GM21717 (cell line): ENCODE measurements around the gene ERN1.

Experiments used
- ATAC-seq: cut with Tn5 transposase; IDR thresholded peaks from one replicate; pipeline ENCODE4 v1.9.1; 2021; ENCODE audit warnings: mild to moderate bottlenecking, moderate library complexity; ENCODE audit not compliant: unreplicated experiment

The ERN1 gene

GRCh38 chr17:64087252-64088005, 42.5 kb downstream of the ERN1 start:
- ATAC-seq: no peak

DNA sequence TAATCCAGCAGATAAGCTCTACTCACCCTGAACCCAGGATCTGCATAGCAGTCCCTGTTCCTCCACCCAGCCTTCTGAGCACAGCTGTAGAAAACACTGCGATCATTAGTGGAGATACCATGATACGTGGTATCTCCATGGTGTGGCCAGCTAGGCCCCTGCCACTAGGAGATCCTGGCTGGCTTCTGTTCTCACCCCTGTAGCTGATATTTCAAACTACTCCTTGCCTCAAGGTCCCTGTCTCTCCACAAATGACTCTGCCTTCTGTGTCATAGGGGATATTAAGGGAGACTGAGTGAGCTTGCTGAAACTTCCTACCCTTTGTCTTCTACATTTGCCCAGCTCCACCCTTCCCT, 44.3 kb downstream of the ERN1 start:
- ATAC-seq: no peak

DNA sequence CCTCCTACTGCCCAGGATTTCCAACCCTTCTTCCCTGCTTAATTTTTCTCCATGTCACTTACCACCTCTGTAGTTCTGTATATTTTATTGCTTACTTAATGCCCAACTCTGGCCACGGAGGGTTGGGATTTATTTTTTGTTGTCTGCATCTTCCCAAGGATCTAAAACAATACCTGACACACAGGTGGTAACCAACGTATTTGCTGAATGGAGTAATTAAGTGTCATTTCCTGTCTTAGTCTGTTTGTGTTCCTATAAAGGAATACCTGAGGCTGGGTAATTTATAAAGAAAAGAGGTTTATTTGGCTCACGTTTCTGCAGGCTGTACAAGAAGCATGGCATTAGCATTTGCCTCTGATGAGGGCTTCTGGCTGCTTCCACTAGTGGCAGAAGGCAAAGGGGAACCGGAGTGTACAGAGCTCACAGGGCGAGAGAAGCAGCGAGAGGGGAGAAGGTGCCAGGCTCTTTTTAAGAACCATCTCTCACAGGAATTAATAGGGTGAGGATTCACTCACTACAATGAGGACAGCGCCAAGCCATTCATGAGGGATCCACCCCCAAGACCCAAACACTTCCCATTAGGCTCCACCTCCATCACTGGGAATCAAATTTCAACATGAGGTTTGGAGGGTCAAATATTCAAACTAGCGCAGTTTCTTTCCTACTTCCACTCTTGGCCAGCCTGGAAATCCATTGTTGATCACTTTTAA, 44.8 kb downstream of the ERN1 start:
- ATAC-seq: no peak

DNA sequence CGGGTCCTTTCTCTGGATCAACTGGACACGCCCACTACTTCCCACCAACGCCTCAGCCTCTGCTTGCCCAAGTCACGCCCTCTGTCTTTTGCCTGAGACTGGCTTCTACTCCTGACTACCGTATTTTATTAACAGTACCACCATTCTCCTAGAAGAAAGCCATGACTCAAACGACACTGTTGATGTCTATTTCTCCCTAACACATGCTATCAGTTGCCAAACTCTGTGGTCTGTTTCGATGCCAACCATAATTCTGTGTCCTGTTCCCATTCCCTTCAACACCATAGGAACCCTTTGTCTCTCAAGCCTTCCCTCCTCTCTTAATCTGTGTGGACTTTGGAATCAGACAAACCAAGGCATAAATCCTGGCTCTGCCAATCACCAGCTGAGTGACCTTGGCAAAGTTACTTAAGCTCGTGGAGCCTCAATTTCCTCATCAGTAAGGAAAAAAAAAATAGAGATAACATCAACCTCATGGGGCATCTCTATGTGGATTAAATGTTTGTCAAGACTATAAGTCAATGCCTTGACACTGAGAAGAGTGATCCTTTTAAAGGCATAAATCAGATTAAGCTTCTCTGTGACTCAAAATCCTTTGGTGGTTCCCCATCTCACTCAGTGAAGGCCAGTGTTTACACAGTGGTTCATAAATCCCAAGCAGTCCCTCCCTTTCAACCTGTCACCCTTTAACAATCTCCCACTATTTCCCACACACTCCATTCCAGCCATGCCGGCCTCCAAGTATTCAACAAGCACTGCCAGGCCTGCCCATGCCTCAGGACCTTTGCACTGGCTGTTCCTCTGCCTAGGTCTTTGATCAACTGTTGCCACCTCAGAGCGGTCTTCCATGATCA, 45.6 kb downstream of the ERN1 start:
- ATAC-seq: no peak

DNA sequence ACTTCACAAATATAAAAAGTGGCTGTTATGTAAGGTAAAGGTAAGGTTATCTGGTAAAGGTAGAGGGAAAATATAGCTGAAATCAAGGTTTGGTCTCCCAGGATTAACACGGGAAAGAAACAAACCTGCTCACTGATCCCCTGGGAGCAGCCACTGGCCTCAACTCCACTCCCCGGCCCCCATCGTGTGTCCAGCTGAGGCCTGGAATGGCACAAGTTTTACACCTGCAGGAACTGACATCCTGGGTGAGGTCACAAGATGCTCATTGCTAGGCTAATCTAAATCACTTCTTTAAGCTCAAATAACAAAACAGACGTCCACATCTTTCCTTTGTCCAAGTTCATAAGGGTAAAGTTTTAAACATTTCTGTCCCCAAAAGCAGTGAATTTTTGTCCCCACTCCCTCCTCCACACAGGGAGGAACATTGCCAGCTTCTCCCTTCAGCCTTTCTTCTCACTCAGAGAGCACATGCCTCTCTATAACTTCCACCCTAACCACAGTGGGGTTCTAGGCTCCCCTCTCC, 46.3 kb downstream of the ERN1 start:
- no peak for ATAC-seq

GRCh38 chr17:64083093-64083492, 46.9 kb downstream of the ERN1 start:
- no peak for ATAC-seq

DNA sequence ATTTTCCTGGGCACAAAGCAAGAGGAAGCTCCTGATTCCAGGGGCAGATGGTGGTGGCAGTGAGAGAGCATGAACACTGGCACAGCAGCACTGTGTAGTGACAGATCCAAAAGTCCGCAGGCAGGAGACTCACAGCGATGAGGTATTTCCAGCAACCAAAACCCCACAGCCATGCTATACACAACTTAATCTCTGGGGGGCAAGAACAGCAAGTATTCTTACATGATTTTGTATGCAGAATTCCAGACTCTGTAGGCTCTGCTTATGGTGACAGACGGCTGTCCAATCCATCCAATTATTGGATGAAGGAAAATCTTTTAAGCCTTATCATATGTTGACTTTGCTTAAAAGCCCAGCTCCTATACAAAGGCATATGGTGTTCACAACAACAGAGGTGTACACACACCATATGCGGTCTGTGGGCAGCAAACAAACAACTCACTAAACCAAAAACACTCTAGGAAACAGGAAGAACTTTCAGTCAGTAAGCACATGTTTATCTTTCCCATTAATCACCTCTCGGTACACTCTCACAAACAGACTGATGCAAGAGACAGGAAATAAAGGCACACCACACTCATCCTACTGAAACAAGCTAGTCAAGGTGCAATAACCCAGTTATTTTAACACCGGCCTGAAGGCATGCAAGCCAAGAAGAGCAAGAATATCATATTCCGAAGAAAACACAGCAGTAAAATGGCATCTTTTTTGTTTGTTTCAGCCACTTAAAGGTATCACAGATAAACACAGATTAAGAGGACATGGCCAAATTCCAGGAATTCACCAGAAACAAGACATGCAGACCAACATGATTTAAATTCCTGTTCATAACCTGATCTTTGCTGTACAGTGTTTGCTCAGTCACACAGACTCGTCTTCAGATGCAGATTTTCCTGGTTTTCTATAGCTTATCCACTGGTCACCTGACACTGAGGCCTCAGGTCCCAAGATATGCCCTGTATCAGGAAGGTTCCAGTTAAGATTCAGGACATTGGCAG, 47.8 kb downstream of the ERN1 start:
- ATAC-seq: peak; percentile 67

- ATAC-seq: no peak
These were observed 49.7 kb downstream of the ERN1 start for GRCh38 chr17:64080174-64080618.

- no peak for ATAC-seq
These were observed 52.6 kb downstream of the ERN1 start for GRCh38 chr17:64077379-64077778.

GRCh38 chr17:64075913-64076312, 54.0 kb downstream of the ERN1 start:
- ATAC-seq: no peak

GRCh38 chr17:64074704-64075426, 55.1 kb downstream of the ERN1 start:
- ATAC-seq: no peak

GRCh38 chr17:64073771-64074703, 55.9 kb downstream of the ERN1 start:
- peak; percentile 80 for ATAC-seq

DNA sequence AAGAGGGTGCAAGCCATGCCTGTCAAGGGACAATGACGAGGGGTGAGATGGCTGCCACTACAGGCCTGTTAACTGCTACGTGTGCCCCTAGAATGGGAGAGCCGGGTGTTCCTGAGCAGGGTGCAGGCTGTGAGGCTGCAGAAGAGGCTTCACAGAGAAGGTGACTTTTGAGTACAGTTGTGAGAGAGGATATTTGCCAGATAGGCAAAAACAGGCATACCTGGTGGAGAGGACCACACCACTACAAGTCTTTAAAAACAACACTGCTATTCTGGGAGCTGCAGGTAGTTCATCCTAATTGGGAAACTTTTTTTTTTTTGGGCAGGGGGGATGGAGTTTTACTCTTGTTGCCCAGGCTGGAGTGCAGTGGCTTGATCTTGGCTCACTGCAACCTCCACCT, 58.8 kb downstream of the ERN1 start:
- ATAC-seq: no peak

- no peak for ATAC-seq
These were observed 59.7 kb downstream of the ERN1 start for GRCh38 chr17:64070213-64070612.

DNA sequence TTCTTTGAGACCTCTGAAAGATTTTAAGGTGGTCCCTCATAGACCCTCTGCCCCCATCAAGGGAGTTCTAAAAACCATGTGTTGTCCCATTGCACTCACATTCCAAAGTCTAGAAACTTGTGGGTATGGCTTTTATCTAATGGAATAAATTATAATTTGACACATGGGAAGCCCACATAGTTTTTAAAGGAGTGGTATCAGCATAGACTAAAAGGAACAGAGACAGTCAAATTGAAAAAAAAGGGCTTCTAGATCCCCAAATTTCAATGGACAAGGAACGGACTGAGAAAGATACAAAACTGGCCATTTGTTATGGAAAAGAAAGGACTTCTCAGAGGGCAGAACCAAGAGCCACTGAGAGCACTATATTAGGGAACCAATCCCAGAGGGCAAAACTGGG, 60.8 kb downstream of the ERN1 start:
- ATAC-seq: no peak

GRCh38 chr17:64067657-64068056, 62.3 kb downstream of the ERN1 start:
- no peak for ATAC-seq

- ATAC-seq: no peak
These were observed 63.2 kb downstream of the ERN1 start for GRCh38 chr17:64066716-64067115.

DNA sequence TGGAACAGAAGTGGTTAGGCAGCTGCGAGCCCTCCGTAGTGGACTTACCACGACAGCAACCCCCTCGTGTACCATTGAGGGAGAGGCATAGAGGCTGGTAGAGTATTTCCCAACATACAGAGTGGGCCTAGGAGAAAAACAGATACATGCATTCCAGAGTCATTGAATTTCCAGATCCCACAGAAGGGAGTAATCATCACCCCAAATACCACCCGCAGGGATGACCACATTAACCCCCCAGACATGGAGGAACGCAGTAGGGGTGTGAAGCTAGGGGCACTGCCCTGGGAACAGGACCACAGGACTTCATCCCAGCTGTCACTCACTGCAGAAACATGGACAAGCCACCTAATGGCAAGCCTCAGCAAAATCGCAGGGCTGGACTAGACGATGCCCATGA, 64.8 kb downstream of the ERN1 start:
- ATAC-seq: no peak
